Karpas-422 (cell line): ENCODE measurements around the gene SOCS1. TPM values are rescaled to one million over a fixed set of nuclear protein-coding genes. Genes with fewer than 3 reads are reported as not detected.

ENCODE experiments used
- DNase-seq: peaks from one replicate; pipeline ENCODE4 v3.0.0-alpha.2; 2015
- H2AFZ ChIP-seq: fragments of 200-600 bp; sonication (generic); 2 replicates; pipeline ENCODE4 v1.6.1; 2014; ENCODE audit warnings: antibody characterized with exemption, low read length, mixed read lengths
- H3K27ac ChIP-seq: fragments of 200-600 bp; sonication (generic); 2 replicates; pipeline ENCODE4 v1.5.1; 2014; ENCODE audit warnings: mild to moderate bottlenecking, low read length, moderate library complexity
- H3K27me3 ChIP-seq: fragments of 200-600 bp; sonication (generic); 2 replicates; pipeline ENCODE4 v1.6.1; 2014; ENCODE audit warnings: low read length, mixed read lengths
- H3K36me3 ChIP-seq: fragments of 200-600 bp; sonication (generic); 2 replicates; pipeline ENCODE4 v1.6.1; 2014; ENCODE audit warnings: low read length, mixed read lengths; ENCODE audit not compliant: insufficient read depth
- H3K4me1 ChIP-seq: fragments of 200-600 bp; sonication (generic); 2 replicates; pipeline ENCODE4 v1.6.1; 2014; ENCODE audit warnings: mild to moderate bottlenecking, low read length, mixed read lengths
- H3K4me2 ChIP-seq: fragments of 200-600 bp; sonication (generic); 2 replicates; pipeline ENCODE4 v1.6.1; 2014; ENCODE audit warnings: low read length, low read depth, mild to moderate bottlenecking; ENCODE audit not compliant: poor library complexity, severe bottlenecking
- H3K4me3 ChIP-seq: fragments of 200-600 bp; sonication (generic); 2 replicates; pipeline ENCODE4 v1.5.1; 2014; ENCODE audit warnings: mild to moderate bottlenecking, antibody characterized with exemption, low read length, mixed read lengths
- H3K79me2 ChIP-seq: fragments of 200-600 bp; sonication (generic); 2 replicates; pipeline ENCODE4 v1.6.1; 2014; ENCODE audit warnings: mild to moderate bottlenecking, low read length, mixed read lengths
- H3K9ac ChIP-seq: fragments of 200-600 bp; sonication (generic); 2 replicates; pipeline ENCODE4 v1.6.0; 2014; ENCODE audit warnings: low read length
- H3K9me2 ChIP-seq: fragments of 200-600 bp; sonication (generic), shearing (Covaris generic); replicated peaks from 2 replicates; pipeline ENCODE4 v1.6.0; 2014; ENCODE audit warnings: mild to moderate bottlenecking, low read length, moderate library complexity; ENCODE audit not compliant: insufficient read depth
- H3K9me3 ChIP-seq: fragments of 300-700, 200-600 bp; sonication (generic); 2 replicates; pipeline ENCODE4 v1.6.1; 2014; ENCODE audit warnings: low read length, mixed read lengths
- H4K20me1 ChIP-seq: fragments of 200-600 bp; sonication (generic); 2 replicates; pipeline ENCODE4 v1.6.1; 2014; ENCODE audit warnings: mild to moderate bottlenecking, antibody characterized with exemption, low read length, low read depth; ENCODE audit not compliant: insufficient read depth
- total RNA-seq: library from RNA; depleted of rRNA; stranded (reverse); fragments of >200 nt; shearing (Covaris generic); gene quantifications from 2 replicates; pipeline ENCODE4 v1.2.3, GENCODE V29; 2014; ENCODE audit warnings: low replicate concordance

SOCS1 gene
- total RNA-seq, 1 experiment from 2014 or later = 2.9 TPM

- Histone ChIP-seq H3K9me2 (no peaks in the 10 kb centered on the region), H3K4me1 (peaks cover 3% of the 10 kb centered on the region), H4K20me1 (no peaks in the 10 kb centered on the region), H3K27ac (no peak overlapping the region), H3K9me3 (peaks cover 11% of the 10 kb centered on the region), H3K36me3 (no peaks in the 10 kb centered on the region), H3K9ac (no peak overlapping the region), H3K79me2 (no peaks in the 10 kb centered on the region), H3K4me2 (no peak overlapping the region), H3K4me3 (no peak overlapping the region), H2AFZ (no peak overlapping the region), H3K27me3 (no peaks in the 10 kb centered on the region; the same call in 1 of the 2 replicates)
- no peak for DNase-seq
These were observed 36.8 kb downstream of the SOCS1 start for GRCh38 chr16:11219178-11219577.

GRCh38 chr16:11218604-11218962 lies 37.4 kb downstream of the SOCS1 start:
- Histone ChIP-seq H3K27me3 (no peaks in the 10 kb centered on the region; the same call in 1 of the 2 replicates), H3K79me2 (no peaks in the 10 kb centered on the region), H3K9ac (no peak overlapping the region), H3K4me3 (no peak overlapping the region), H3K27ac (no peak overlapping the region), H2AFZ (no peak overlapping the region), H3K4me1 (no peaks in the 10 kb centered on the region), H3K36me3 (no peaks in the 10 kb centered on the region), H3K4me2 (no peak overlapping the region), H3K9me2 (no peaks in the 10 kb centered on the region), H3K9me3 (peaks cover 11% of the 10 kb centered on the region), H4K20me1 (no peaks in the 10 kb centered on the region)
- DNase-seq = peak; percentile 72

GRCh38 chr16:11217651-11218603 lies 38.1 kb downstream of the SOCS1 start:
- no peak overlapping the region for H2AFZ ChIP-seq
- no peak overlapping the region for H3K4me3 ChIP-seq
- H3K4me2 ChIP-seq = no peak overlapping the region
- DNase-seq = no peak
- H3K79me2 ChIP-seq = no peaks in the 10 kb centered on the region
- H3K9me2 ChIP-seq = no peaks in the 10 kb centered on the region
- no peak overlapping the region for H3K27ac ChIP-seq
- peaks cover 11% of the 10 kb centered on the region for H3K9me3 ChIP-seq
- H3K27me3 ChIP-seq = no peaks in the 10 kb centered on the region; the same call in 1 of the 2 replicates
- H4K20me1 ChIP-seq = no peaks in the 10 kb centered on the region
- no peak overlapping the region for H3K9ac ChIP-seq
- H3K4me1 ChIP-seq = peaks cover 2% of the 10 kb centered on the region; the same call in 1 of the 2 replicates
- H3K36me3 ChIP-seq = no peaks in the 10 kb centered on the region

GRCh38 chr16:11215935-11216556 lies 40.0 kb downstream of the SOCS1 start:
- H3K4me2 ChIP-seq = no peak overlapping the region
- H3K27me3 ChIP-seq = no peaks in the 10 kb centered on the region; the same call in 1 of the 2 replicates
- no peak for DNase-seq
- H3K9me3 ChIP-seq = peaks cover 11% of the 10 kb centered on the region
- no peaks in the 10 kb centered on the region for H3K36me3 ChIP-seq
- H3K79me2 ChIP-seq = no peaks in the 10 kb centered on the region
- H3K4me3 ChIP-seq = no peak overlapping the region
- no peaks in the 10 kb centered on the region for H4K20me1 ChIP-seq
- H3K9me2 ChIP-seq = no peaks in the 10 kb centered on the region
- H3K9ac ChIP-seq = no peak overlapping the region
- H3K4me1 ChIP-seq = peaks cover 7% of the 10 kb centered on the region; the same call in 1 of the 2 replicates
- no peak overlapping the region for H3K27ac ChIP-seq
- no peak overlapping the region for H2AFZ ChIP-seq

- Histone ChIP-seq H3K36me3 (no peaks in the 10 kb centered on the region), H3K9me2 (no peaks in the 10 kb centered on the region), H3K9me3 (peaks cover 11% of the 10 kb centered on the region), H4K20me1 (no peaks in the 10 kb centered on the region), H2AFZ (no peak overlapping the region), H3K27me3 (no peaks in the 10 kb centered on the region; the same call in 1 of the 2 replicates), H3K79me2 (no peaks in the 10 kb centered on the region), H3K4me3 (no peak overlapping the region), H3K27ac (no peak overlapping the region), H3K9ac (no peak overlapping the region), H3K4me1 (peaks cover 7% of the 10 kb centered on the region; the same call in 1 of the 2 replicates), H3K4me2 (no peak overlapping the region)
- no peak for DNase-seq
These were observed 42.2 kb downstream of the SOCS1 start for GRCh38 chr16:11213799-11214198.

GRCh38 chr16:11213373-11213772 lies 42.6 kb downstream of the SOCS1 start:
- Histone ChIP-seq H3K27me3 (no peaks in the 10 kb centered on the region; the same call in 1 of the 2 replicates), H3K9ac (no peak overlapping the region), H2AFZ (no peak overlapping the region), H3K36me3 (no peaks in the 10 kb centered on the region), H4K20me1 (no peaks in the 10 kb centered on the region), H3K27ac (no peak overlapping the region), H3K4me2 (no peak overlapping the region), H3K4me1 (peaks cover 7% of the 10 kb centered on the region; the same call in 1 of the 2 replicates), H3K79me2 (no peaks in the 10 kb centered on the region), H3K9me2 (no peaks in the 10 kb centered on the region), H3K9me3 (peaks cover 7% of the 10 kb centered on the region), H3K4me3 (no peak overlapping the region)
- no peak for DNase-seq

- Histone ChIP-seq H3K4me1 (peaks cover 7% of the 10 kb centered on the region; the same call in 1 of the 2 replicates), H3K9me2 (no peaks in the 10 kb centered on the region), H3K36me3 (no peaks in the 10 kb centered on the region), H3K9me3 (peaks cover 1% of the 10 kb centered on the region; the same call in 1 of the 2 replicates), H3K4me2 (no peak overlapping the region), H4K20me1 (no peaks in the 10 kb centered on the region), H2AFZ (no peak overlapping the region), H3K27ac (no peak overlapping the region), H3K4me3 (no peak overlapping the region), H3K79me2 (no peaks in the 10 kb centered on the region), H3K9ac (no peak overlapping the region), H3K27me3 (no peaks in the 10 kb centered on the region; the same call in 1 of the 2 replicates)
- DNase-seq = no peak
These were observed 43.2 kb downstream of the SOCS1 start for GRCh38 chr16:11212798-11213196.
